GM12801 (cell line): ENCODE data around the gene IL1RAPL2.

Source experiments
- TF ChIP-seq, protein P1 (sequence below): IDR thresholded peaks from one replicate; pipeline ENCODE4 v1.5.1; 2011; ENCODE audit warnings: control low read depth; ENCODE audit not compliant: insufficient read length; ENCODE audit errors: extremely low read depth

The IL1RAPL2 gene

GRCh38 chrX:105515561-105515960 is 949.6 kb downstream of the IL1RAPL2 start:
- TF ChIP-seq, protein P1, sequence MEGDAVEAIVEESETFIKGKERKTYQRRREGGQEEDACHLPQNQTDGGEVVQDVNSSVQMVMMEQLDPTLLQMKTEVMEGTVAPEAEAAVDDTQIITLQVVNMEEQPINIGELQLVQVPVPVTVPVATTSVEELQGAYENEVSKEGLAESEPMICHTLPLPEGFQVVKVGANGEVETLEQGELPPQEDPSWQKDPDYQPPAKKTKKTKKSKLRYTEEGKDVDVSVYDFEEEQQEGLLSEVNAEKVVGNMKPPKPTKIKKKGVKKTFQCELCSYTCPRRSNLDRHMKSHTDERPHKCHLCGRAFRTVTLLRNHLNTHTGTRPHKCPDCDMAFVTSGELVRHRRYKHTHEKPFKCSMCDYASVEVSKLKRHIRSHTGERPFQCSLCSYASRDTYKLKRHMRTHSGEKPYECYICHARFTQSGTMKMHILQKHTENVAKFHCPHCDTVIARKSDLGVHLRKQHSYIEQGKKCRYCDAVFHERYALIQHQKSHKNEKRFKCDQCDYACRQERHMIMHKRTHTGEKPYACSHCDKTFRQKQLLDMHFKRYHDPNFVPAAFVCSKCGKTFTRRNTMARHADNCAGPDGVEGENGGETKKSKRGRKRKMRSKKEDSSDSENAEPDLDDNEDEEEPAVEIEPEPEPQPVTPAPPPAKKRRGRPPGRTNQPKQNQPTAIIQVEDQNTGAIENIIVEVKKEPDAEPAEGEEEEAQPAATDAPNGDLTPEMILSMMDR, result no peak

- TF ChIP-seq, protein P1, result no peak
Observed at GRCh38 chrX:105526431-105526830, 960.4 kb downstream of the IL1RAPL2 start.

GRCh38 chrX:105527759-105528158 is 961.8 kb downstream of the IL1RAPL2 start:
- TF ChIP-seq, protein P1, result no peak

DNA sequence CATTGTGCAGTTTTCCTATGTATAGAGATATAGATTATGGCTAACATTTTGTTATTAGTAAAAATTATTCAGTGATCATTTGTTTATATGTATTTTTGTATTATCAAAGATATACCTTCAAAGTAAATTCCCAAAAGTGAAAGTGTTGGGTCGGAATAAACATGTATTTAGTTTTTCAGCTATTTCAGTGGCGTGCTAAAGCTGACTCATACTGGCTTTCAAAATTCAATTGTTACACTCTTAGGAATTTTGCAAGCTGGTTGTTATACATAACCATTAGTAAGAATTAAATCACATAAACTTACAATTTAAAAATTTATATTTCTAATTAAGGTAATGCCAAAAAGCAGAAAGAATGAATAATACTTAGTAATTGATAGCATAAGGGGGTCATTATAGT is 968.0 kb downstream of the IL1RAPL2 start:
- TF ChIP-seq, protein P1, result no peak

DNA sequence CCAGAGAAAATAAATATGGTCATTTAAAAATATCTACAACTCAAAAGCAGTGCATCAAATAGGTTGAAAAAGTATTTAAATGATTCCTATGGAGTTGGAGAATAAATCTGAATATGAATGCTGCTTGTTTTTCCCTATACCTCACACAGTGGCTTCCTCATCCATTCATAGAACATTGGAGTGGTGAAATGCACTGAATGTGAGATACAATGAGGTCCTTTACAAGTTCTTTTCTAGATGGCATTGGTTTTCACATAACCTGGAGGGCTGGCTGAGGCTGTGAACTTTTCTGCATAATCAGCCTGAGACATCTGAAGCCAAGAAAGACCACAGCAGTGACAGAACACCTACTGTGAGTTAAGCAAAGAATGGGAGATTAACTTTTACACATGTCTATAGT is 977.3 kb downstream of the IL1RAPL2 start:
- TF ChIP-seq, protein P1, result no peak

DNA sequence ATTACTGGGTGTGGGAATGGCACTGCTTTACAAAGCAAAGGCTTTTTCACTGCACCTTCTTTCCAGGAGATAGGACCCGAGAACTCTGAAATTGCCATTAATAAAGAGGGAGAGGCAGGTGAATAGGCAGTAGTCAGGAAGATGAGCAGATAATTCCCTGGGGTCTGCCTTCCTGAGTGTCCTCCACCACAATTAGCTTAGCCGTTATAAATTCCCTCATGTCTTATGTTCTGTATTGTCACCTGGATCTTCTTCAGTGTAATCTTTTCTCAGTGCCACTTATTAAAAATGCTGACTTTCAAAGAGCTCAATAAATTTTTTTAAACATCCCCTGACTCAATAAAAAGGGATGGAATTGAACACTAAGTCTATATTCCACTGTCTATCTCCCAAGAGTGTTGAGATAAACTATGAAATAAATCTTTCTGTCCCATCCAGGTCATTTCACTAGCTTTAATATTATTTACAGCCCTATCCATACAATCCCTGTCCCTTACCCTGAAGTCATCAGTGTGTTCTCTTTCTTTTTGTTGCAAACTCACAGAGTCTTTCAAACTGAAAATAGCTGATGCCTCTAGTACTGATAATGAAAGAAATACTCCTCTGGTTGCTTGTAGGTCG is 984.2 kb downstream of the IL1RAPL2 start:
- TF ChIP-seq, protein P1, result no peak

GRCh38 chrX:105552395-105552794 is 986.4 kb downstream of the IL1RAPL2 start:
- TF ChIP-seq, protein P1, result no peak
